Subcutaneous abdominal adipose tissue (tissue), 5 donors: ENCODE measurements around the gene NOTCH4.
"Not testable (repeated sequence)": the region's sequence is repeated elsewhere in the genome, so short reads cannot be mapped to it uniquely, and the experiment has no call there.

Source experiments
- H3K27ac ChIP-seq: one replicate; pipeline ENCODE4 v1.7.0; 2013; ENCODE audit warnings: low read depth, mild to moderate bottlenecking, inconsistent platforms, low read length, moderate library complexity
- H3K27me3 ChIP-seq, 5 donors: one replicate each; pipeline ENCODE4 v1.7.0; 2013; ENCODE audit warnings: low read length in 5 of 5, inconsistent platforms in 1 of 5; ENCODE audit not compliant: control insufficient read depth in 5 of 5, insufficient read depth in 4 of 5
- H3K36me3 ChIP-seq, 5 donors: one replicate each; pipeline ENCODE4 v1.7.0; 2013; ENCODE audit warnings: low read length in 5 of 5; ENCODE audit not compliant: control insufficient read depth in 5 of 5, insufficient read depth in 5 of 5
- H3K4me1 ChIP-seq, 5 donors: one replicate each; pipeline ENCODE4 v1.7.0; 2013; ENCODE audit warnings: low read length in 5 of 5, mild to moderate bottlenecking in 3 of 5, moderate library complexity in 1 of 5; ENCODE audit not compliant: control insufficient read depth in 5 of 5, insufficient read depth in 5 of 5
- H3K4me3 ChIP-seq, 5 donors: one replicate each; pipeline ENCODE4 v1.7.0; 2013; ENCODE audit warnings: low read length in 5 of 5, low read depth in 1 of 5
- H3K9ac ChIP-seq, 5 donors: one replicate each; pipeline ENCODE4 v1.7.0; 2013; ENCODE audit warnings: low read length in 5 of 5, mild to moderate bottlenecking in 4 of 5, moderate library complexity in 3 of 5
- H3K9me3 ChIP-seq, 5 donors: one replicate each; pipeline ENCODE4 v1.7.0; 2013; ENCODE audit warnings: low read length in 5 of 5; ENCODE audit not compliant: control insufficient read depth in 5 of 5
- donor health status: healthy.
- donor health status: healthy.
- donor health status: healthy.
- donor health status: healthy.
- donor health status: healthy.

The NOTCH4 gene

GRCh38 chr6:32220021-32220420 is 3.8 kb downstream of the NOTCH4 start:
- H3K27ac ChIP-seq, result peak overlapping the region; percentile 35
- no peaks in the 10 kb centered on the region for H3K9me3 ChIP-seq
- no peak overlapping the region for H3K4me3 ChIP-seq
- peaks cover 0 to 71% (median 3%) of the 10 kb centered on the region in 5 donors for H3K4me1 ChIP-seq
- H3K27me3 ChIP-seq, result peaks cover 0 to 14% (median 3%) of the 10 kb centered on the region in 5 donors
- H3K36me3 ChIP-seq, result peaks cover 0 to 52% (median 28%) of the 10 kb centered on the region in 5 donors
- peak overlapping the region in 1 of 5 donors; percentile 4 for H3K9ac ChIP-seq

- Histone ChIP-seq H3K27ac (no peak overlapping the region), H3K4me3 (no peak overlapping the region), H3K9ac (no peak overlapping the region), H3K4me1 (peaks cover 0 to 59% (median 3%) of the 10 kb centered on the region in 5 donors), H3K36me3 (peaks cover 0 to 63% (median 34%) of the 10 kb centered on the region in 5 donors), H3K9me3 (no peaks in the 10 kb centered on the region), H3K27me3 (peaks cover 0 to 6% (median 3%) of the 10 kb centered on the region in 5 donors)
Measured at GRCh38 chr6:32218167-32218566, 5.7 kb downstream of the NOTCH4 start.

- H3K9me3 ChIP-seq, result no peaks in the 10 kb centered on the region
- peaks cover 0 to 3% (median 3%) of the 10 kb centered on the region in 5 donors for H3K27me3 ChIP-seq
- H3K4me3 ChIP-seq, result no peak overlapping the region
- H3K36me3 ChIP-seq, result peaks cover 0 to 75% (median 40%) of the 10 kb centered on the region in 5 donors
- H3K27ac ChIP-seq, result no peak overlapping the region
- peaks cover 0 to 49% (median 0%) of the 10 kb centered on the region in 5 donors for H3K4me1 ChIP-seq
- no peak overlapping the region for H3K9ac ChIP-seq
Measured at GRCh38 chr6:32216998-32217397, 6.9 kb downstream of the NOTCH4 start.

- no peak overlapping the region for H3K9ac ChIP-seq
- no peak overlapping the region for H3K4me3 ChIP-seq
- H3K27me3 ChIP-seq, result peaks cover 0 to 3% (median 0%) of the 10 kb centered on the region in 5 donors
- H3K4me1 ChIP-seq, result peaks cover 0 to 42% (median 0%) of the 10 kb centered on the region in 5 donors
- H3K9me3 ChIP-seq, result no peaks in the 10 kb centered on the region
- no peak overlapping the region for H3K27ac ChIP-seq
- H3K36me3 ChIP-seq, result peaks cover 0 to 75% (median 44%) of the 10 kb centered on the region in 5 donors
Measured at GRCh38 chr6:32216285-32216684, 7.6 kb downstream of the NOTCH4 start.

GRCh38 chr6:32215617-32216016 is 8.2 kb downstream of the NOTCH4 start:
- H3K9ac ChIP-seq, result no peak overlapping the region
- H3K4me1 ChIP-seq, result peaks cover 0 to 35% (median 0%) of the 10 kb centered on the region in 5 donors
- H3K36me3 ChIP-seq, result peaks cover 0 to 69% (median 41%) of the 10 kb centered on the region in 5 donors
- no peak overlapping the region for H3K4me3 ChIP-seq
- H3K9me3 ChIP-seq, result no peaks in the 10 kb centered on the region
- no peak overlapping the region for H3K27ac ChIP-seq
- H3K27me3 ChIP-seq, result peaks cover 0 to 3% (median 0%) of the 10 kb centered on the region in 5 donors

GRCh38 chr6:32214126-32214525 is 9.7 kb downstream of the NOTCH4 start:
- no peak overlapping the region for H3K27ac ChIP-seq
- no peaks in the 10 kb centered on the region for H3K9me3 ChIP-seq
- peaks cover 0 to 23% (median 0%) of the 10 kb centered on the region in 5 donors for H3K4me1 ChIP-seq
- H3K36me3 ChIP-seq, result peaks cover 0 to 63% (median 32%) of the 10 kb centered on the region in 5 donors
- H3K27me3 ChIP-seq, result no peaks in the 10 kb centered on the region
- H3K4me3 ChIP-seq, result no peak overlapping the region
- H3K9ac ChIP-seq, result no peak overlapping the region

- no peaks in the 10 kb centered on the region for H3K9me3 ChIP-seq
- H3K4me1 ChIP-seq, result peaks cover 0 to 20% (median 0%) of the 10 kb centered on the region in 5 donors
- no peak overlapping the region for H3K4me3 ChIP-seq
- H3K36me3 ChIP-seq, result peaks cover 0 to 60% (median 32%) of the 10 kb centered on the region in 5 donors
- no peak overlapping the region for H3K9ac ChIP-seq
- no peaks in the 10 kb centered on the region for H3K27me3 ChIP-seq
- no peak overlapping the region for H3K27ac ChIP-seq
Measured at GRCh38 chr6:32213649-32214048, 10.2 kb downstream of the NOTCH4 start.

GRCh38 chr6:32212076-32212760 is 11.6 kb downstream of the NOTCH4 start:
- Histone ChIP-seq H3K4me3 (no peak overlapping the region), H3K9ac (no peak overlapping the region), H3K4me1 (peaks cover 0 to 7% (median 0%) of the 10 kb centered on the region in 5 donors), H3K36me3 (peaks cover 0 to 51% (median 25%) of the 10 kb centered on the region in 5 donors), H3K9me3 (no peaks in the 10 kb centered on the region), H3K27ac (no peak overlapping the region), H3K27me3 (no peaks in the 10 kb centered on the region)

GRCh38 chr6:32211432-32211831 is 12.4 kb downstream of the NOTCH4 start:
- H3K27ac ChIP-seq, H3K4me1 ChIP-seq, H3K27me3 ChIP-seq, H3K4me3 ChIP-seq, H3K9me3 ChIP-seq, H3K9ac ChIP-seq: not testable (repeated sequence)
- peaks cover 0 to 43% (median 21%) of the 10 kb centered on the region in 5 donors for H3K36me3 ChIP-seq

GRCh38 chr6:32210191-32210601 is 13.7 kb downstream of the NOTCH4 start:
- Histone ChIP-seq H3K27ac (no peak overlapping the region), H3K9me3 (no peaks in the 10 kb centered on the region), H3K4me3 (no peak overlapping the region), H3K27me3 (no peaks in the 10 kb centered on the region), H3K36me3 (peaks cover 0 to 37% (median 21%) of the 10 kb centered on the region in 5 donors), H3K9ac (no peak overlapping the region), H3K4me1 (no peaks in the 10 kb centered on the region)
